ENCODE data around the gene SNAPC4.

SNAPC4 gene

DNA sequence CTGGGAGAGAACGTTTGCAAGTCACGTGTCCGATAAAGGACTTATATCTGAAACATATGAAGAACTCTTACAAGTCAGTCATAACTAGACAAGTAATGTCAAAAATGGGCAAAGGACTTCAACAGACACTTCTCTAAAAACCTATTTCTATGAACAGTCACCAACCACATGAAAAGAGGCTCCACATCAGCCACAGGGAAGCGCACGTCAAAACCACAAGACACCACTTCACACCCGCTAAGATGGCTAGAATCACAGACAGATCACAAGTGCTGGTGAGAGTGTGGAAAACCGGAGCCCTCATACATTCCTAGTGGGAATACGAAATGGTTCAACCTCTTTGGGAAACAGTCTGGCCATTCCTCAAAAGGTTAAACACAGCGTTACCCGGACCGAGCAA, 15.0 kb downstream of the SNAPC4 start:
- Histone ChIP-seq H3K4me1 (ENCODE audit: control insufficient read depth, insufficient read depth, low read length) (no peaks in the 10 kb centered on the region), H3K4me3 (ENCODE audit: low read depth, low read length) (no peak overlapping the region), H3K27me3 (ENCODE audit: control insufficient read depth, insufficient read depth, low read length) (no peaks in the 10 kb centered on the region), H3K36me3 (ENCODE audit: control insufficient read depth, insufficient read depth, low read length) (peaks cover 94% of the 10 kb centered on the region), H3K9me3 (ENCODE audit: control insufficient read depth, insufficient read depth, low read depth, low read length) (no peaks in the 10 kb centered on the region), H3K9ac (ENCODE audit: low read length) (no peak overlapping the region), H3K27ac (ENCODE audit: low read depth, low read length) (no peak overlapping the region)

DNA sequence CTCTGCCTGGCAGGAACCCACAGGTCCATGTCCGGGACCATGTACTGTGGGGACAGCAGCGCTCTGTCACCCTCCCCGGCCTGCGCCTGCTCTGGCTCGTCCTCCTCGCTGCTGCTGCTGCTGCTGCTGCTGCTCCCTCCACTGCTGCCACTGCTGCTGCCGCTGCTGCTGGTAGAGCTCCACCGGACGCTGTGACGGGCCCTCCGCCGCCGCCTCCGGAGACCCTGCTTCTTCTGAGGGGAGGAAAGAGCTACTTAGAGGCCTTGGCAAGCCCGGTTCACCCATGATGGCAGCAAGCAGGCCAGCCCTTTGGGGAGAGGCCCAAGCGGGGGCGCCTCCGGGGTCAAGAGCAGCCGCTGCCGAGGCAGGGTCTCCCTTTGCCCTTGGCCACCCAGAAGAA, 16.5 kb downstream of the SNAPC4 start:
- H3K9ac ChIP-seq (ENCODE audit: low read length): no peak overlapping the region
- H3K4me3 ChIP-seq (ENCODE audit: low read depth, low read length): no peak overlapping the region
- no peaks in the 10 kb centered on the region for H3K9me3 ChIP-seq (ENCODE audit: control insufficient read depth, insufficient read depth, low read depth, low read length)
- H3K36me3 ChIP-seq (ENCODE audit: control insufficient read depth, insufficient read depth, low read length): peaks cover 94% of the 10 kb centered on the region
- H3K4me1 ChIP-seq (ENCODE audit: control insufficient read depth, insufficient read depth, low read length): no peaks in the 10 kb centered on the region
- no peaks in the 10 kb centered on the region for H3K27me3 ChIP-seq (ENCODE audit: control insufficient read depth, insufficient read depth, low read length)
- no peak overlapping the region for H3K27ac ChIP-seq (ENCODE audit: low read depth, low read length)

DNA sequence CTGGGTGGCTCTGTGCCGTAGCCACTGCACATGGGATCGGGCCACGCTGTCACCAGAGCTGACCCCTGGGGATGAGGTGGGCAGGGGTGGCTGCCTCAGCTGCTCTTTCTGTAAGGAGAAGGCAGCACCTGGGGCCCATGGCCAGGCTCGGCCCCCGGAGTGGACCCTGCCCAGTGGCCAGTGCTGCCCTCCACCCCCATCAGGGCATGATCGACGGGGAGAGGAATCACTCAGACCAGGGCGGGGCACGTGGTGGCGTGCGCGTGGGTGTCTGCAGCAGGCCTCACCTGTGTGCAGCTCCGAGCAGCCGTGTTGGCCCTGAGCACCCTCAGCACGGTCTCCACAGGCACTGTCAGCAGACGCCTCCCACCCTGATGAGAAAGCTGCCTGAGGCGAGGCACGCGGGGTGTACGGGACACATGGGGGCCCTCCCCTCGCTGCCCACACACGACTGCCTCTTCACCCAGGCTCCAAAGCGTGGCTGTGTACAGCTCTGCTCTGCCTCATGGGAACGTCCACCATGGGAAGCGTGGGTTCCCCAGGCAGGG, 17.9 kb downstream of the SNAPC4 start:
- no peaks in the 10 kb centered on the region for H3K9me3 ChIP-seq (ENCODE audit: control insufficient read depth, insufficient read depth, low read depth, low read length)
- no peak overlapping the region for H3K4me3 ChIP-seq (ENCODE audit: low read depth, low read length)
- no peak overlapping the region for H3K27ac ChIP-seq (ENCODE audit: low read depth, low read length)
- H3K9ac ChIP-seq (ENCODE audit: low read length): no peak overlapping the region
- H3K27me3 ChIP-seq (ENCODE audit: control insufficient read depth, insufficient read depth, low read length): no peaks in the 10 kb centered on the region
- peaks cover 90% of the 10 kb centered on the region for H3K36me3 ChIP-seq (ENCODE audit: control insufficient read depth, insufficient read depth, low read length)
- no peaks in the 10 kb centered on the region for H3K4me1 ChIP-seq (ENCODE audit: control insufficient read depth, insufficient read depth, low read length)

DNA sequence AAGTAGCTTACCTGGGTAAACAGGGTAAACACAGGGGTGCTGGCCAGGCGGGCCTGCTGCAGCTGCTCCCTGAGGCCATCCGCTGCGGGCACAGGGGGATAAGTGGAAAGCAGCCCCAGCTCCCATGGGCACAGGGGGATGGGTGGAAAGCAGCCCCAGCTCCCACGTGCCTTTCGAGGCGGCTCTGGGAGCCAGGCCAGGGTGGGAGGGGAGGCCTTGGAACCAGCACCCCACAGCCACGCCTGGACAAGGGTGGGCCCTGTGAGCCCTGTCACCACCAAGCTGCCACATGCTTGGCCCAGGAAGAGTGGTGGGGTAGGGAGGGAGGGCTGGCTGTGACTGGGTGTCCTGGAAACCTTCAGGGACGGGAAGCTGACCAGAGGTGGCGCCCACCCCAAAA, 18.7 kb downstream of the SNAPC4 start:
- Histone ChIP-seq H3K9me3 (ENCODE audit: control insufficient read depth, insufficient read depth, low read depth, low read length) (no peaks in the 10 kb centered on the region), H3K9ac (ENCODE audit: low read length) (no peak overlapping the region), H3K27me3 (ENCODE audit: control insufficient read depth, insufficient read depth, low read length) (no peaks in the 10 kb centered on the region), H3K36me3 (ENCODE audit: control insufficient read depth, insufficient read depth, low read length) (peaks cover 91% of the 10 kb centered on the region), H3K4me1 (ENCODE audit: control insufficient read depth, insufficient read depth, low read length) (no peaks in the 10 kb centered on the region), H3K4me3 (ENCODE audit: low read depth, low read length) (no peak overlapping the region), H3K27ac (ENCODE audit: low read depth, low read length) (no peak overlapping the region)

DNA sequence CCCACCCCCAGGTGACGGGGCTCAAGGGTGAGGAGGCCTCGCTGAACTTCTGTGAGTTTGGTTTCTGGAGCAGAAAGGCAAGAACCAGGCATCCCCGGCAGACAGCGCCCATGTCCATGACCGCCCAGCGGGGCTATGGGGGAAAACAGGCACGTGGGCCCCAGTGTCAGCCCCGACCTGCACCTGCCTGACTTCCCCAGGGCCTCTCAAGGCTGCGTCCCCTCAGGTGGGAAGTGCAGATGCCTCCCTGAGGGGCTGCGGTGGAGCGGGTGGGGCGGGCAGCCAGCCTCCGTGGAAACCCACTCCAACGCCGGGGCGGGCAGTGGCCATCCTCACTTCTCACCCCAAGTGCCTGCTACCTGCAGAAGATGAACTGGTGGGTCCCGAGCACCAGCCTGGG, 19.6 kb downstream of the SNAPC4 start:
- Histone ChIP-seq H3K4me3 (ENCODE audit: low read depth, low read length) (no peak overlapping the region), H3K9ac (ENCODE audit: low read length) (no peak overlapping the region), H3K36me3 (ENCODE audit: control insufficient read depth, insufficient read depth, low read length) (peaks cover 93% of the 10 kb centered on the region), H3K27ac (ENCODE audit: low read depth, low read length) (no peak overlapping the region), H3K27me3 (ENCODE audit: control insufficient read depth, insufficient read depth, low read length) (no peaks in the 10 kb centered on the region), H3K4me1 (ENCODE audit: control insufficient read depth, insufficient read depth, low read length) (no peaks in the 10 kb centered on the region), H3K9me3 (ENCODE audit: control insufficient read depth, insufficient read depth, low read depth, low read length) (no peaks in the 10 kb centered on the region)

DNA sequence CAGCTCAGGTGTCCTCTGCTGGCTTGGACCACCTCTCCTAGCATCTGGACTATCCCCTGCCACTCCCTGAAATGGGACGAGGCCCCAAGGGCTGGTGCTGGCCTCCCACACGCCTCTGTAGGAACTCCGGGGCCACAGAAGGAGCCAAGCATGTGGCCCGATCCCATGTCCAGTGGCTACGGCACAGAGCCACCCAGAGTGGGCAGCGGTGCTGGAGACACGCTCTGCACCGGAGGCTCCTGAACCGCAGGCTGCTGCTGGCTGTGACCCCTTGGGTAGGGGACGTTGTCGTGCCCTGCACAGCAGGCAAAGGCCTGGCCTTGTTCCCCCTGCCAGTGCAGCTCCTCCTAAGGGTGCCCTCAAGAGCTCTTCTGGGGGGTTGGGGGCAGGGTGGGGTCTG, 20.1 kb downstream of the SNAPC4 start:
- peaks cover 93% of the 10 kb centered on the region for H3K36me3 ChIP-seq (ENCODE audit: control insufficient read depth, insufficient read depth, low read length)
- H3K27me3 ChIP-seq (ENCODE audit: control insufficient read depth, insufficient read depth, low read length): no peaks in the 10 kb centered on the region
- H3K4me1 ChIP-seq (ENCODE audit: control insufficient read depth, insufficient read depth, low read length): no peaks in the 10 kb centered on the region

DNA sequence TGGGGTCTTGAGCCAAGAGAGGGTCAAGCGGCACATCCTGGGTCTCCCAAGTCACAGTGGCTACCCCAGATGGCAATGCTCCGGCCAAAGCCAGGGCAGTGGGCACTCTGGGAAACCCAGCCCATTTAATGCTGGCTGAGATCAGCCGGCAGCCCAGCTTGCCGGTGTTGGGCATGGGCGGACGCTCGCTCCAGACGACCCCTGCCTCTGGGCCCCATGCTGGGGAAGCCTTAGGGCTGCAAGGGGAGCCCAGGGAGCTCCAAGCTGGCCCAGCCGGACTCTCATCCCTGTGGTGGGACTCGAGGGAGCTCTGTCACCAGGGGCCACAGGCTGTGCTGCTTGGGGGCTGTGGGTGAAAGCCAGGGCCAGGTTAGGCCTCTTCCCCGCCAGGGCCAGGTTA, 20.6 kb downstream of the SNAPC4 start:
- Histone ChIP-seq H3K9ac (ENCODE audit: low read length) (no peak overlapping the region), H3K9me3 (ENCODE audit: control insufficient read depth, insufficient read depth, low read depth, low read length) (no peaks in the 10 kb centered on the region), H3K4me1 (ENCODE audit: control insufficient read depth, insufficient read depth, low read length) (no peaks in the 10 kb centered on the region), H3K27me3 (ENCODE audit: control insufficient read depth, insufficient read depth, low read length) (no peaks in the 10 kb centered on the region), H3K27ac (ENCODE audit: low read depth, low read length) (no peak overlapping the region), H3K4me3 (ENCODE audit: low read depth, low read length) (no peak overlapping the region), H3K36me3 (ENCODE audit: control insufficient read depth, insufficient read depth, low read length) (peaks cover 93% of the 10 kb centered on the region)

More for the DNA sequence above, 20.1 kb downstream of the SNAPC4 start:
- H3K4me3 ChIP-seq (ENCODE audit: low read depth, low read length): no peak overlapping the region
- H3K9me3 ChIP-seq (ENCODE audit: control insufficient read depth, insufficient read depth, low read depth, low read length): no peaks in the 10 kb centered on the region
- H3K27ac ChIP-seq (ENCODE audit: low read depth, low read length): no peak overlapping the region
- no peak overlapping the region for H3K9ac ChIP-seq (ENCODE audit: low read length)

DNA sequence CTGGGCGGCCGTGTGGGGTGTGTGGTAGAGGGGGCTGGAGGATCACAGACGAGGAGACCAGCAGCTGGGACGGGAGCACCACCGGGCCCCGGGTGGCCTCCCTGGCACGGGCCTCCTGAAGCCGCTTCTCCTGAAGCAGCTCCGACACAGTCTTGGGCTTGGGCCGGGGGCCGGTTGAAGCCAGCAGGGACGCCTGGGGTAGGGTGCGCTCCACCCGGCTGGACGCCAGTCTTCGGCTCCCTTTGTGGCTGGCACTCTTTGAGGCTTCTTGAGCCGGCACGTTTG, 21.0 kb downstream of the SNAPC4 start:
- H3K27me3 ChIP-seq (ENCODE audit: control insufficient read depth, insufficient read depth, low read length): no peaks in the 10 kb centered on the region
- H3K36me3 ChIP-seq (ENCODE audit: control insufficient read depth, insufficient read depth, low read length): peaks cover 88% of the 10 kb centered on the region

DNA sequence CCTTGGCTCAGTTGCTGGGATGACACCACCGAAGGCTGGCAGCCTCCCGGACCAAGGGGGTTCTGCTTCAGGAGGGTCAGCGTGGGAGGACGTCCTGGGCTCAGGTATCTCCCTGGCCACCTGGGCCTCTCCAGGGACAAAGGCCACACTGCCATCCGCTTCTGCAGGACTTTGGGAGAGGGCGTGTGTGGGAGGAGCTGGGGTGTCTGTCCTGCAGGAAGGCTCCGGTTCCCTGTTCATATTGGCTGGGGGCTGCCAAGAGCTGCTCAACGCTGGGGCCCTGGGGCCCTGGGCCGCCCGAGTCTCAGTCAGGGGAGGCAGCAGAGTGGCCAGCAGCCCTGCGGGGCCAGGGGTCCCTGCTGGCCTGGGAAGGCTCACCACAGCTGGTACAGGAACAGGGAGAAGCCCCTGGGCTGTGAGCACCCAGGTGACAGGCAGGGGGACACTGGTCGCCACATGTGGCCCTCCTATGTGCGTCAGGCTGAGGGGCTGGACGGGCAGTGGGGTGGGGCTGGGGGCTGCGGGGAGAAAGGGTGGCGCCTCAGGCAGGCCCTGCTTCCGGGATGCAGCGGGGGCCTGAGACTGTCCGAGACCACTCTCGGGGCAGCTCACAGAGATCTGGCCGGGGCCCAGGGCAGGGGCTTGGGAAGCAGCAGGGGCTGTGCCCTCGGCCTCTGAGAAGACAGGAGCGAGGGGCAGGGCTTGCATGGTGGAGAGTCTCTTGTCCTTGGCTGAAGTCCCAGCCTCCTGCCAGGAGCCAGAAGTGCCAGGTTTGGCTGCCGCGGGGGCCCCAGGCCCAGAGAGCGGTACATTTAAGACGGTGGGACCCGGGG, 21.6 kb downstream of the SNAPC4 start:
- no peaks in the 10 kb centered on the region for H3K9me3 ChIP-seq (ENCODE audit: control insufficient read depth, insufficient read depth, low read depth, low read length)
- H3K4me3 ChIP-seq (ENCODE audit: low read depth, low read length): no peak overlapping the region
- H3K27me3 ChIP-seq (ENCODE audit: control insufficient read depth, insufficient read depth, low read length): no peaks in the 10 kb centered on the region
- peaks cover 83% of the 10 kb centered on the region for H3K36me3 ChIP-seq (ENCODE audit: control insufficient read depth, insufficient read depth, low read length)
- no peak overlapping the region for H3K9ac ChIP-seq (ENCODE audit: low read length)
- H3K27ac ChIP-seq (ENCODE audit: low read depth, low read length): no peak overlapping the region
- H3K4me1 ChIP-seq (ENCODE audit: control insufficient read depth, insufficient read depth, low read length): no peaks in the 10 kb centered on the region

More for the DNA sequence above, 21.0 kb downstream of the SNAPC4 start:
- H3K4me3 ChIP-seq (ENCODE audit: low read depth, low read length): no peak overlapping the region
- H3K4me1 ChIP-seq (ENCODE audit: control insufficient read depth, insufficient read depth, low read length): no peaks in the 10 kb centered on the region
- H3K9ac ChIP-seq (ENCODE audit: low read length): no peak overlapping the region
- H3K27ac ChIP-seq (ENCODE audit: low read depth, low read length): no peak overlapping the region
- no peaks in the 10 kb centered on the region for H3K9me3 ChIP-seq (ENCODE audit: control insufficient read depth, insufficient read depth, low read depth, low read length)

DNA sequence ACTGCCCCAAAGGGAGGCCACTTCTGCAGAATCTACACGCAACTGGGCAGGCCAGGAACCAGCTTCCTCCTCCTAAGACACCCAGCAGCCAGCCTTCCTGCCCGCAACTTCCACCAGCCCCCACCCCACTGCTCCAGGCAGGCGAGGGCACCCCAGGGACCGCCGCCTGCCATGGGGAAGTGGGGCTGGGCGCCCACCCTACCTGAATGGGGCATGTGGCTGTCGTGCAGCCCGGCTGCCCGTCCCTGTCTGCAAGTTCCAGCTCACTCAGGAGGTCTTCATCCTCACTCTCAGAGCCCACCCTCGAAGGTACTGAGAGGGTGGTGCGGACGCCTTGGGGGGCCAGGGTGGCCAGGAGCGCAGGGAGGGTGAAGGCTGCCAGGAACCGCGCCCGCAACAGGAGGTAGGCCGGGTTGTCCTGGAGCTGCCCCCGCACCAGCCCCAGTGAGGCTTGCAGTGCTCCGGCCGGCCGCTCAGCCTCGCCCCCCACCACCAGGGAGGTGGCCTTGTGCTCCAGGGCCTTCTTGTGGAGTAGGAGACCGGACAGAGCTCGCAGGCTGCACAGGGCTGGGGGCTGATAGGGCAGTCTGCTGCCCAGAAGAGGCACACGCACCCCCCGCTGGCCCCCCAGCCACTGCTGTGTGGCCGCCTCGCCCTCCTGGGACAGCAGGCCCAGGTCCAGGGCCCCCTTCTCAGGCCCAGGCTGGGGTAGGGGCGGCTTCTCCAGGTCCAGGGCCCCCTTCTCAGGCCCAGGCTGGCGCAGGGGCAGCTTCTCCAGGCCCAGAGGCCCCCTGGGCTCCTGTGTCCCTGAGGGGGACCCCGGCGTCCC, 22.4 kb downstream of the SNAPC4 start:
- no peaks in the 10 kb centered on the region for H3K9me3 ChIP-seq (ENCODE audit: control insufficient read depth, insufficient read depth, low read depth, low read length)
- no peak overlapping the region for H3K9ac ChIP-seq (ENCODE audit: low read length)
- H3K4me3 ChIP-seq (ENCODE audit: low read depth, low read length): no peak overlapping the region
- no peaks in the 10 kb centered on the region for H3K27me3 ChIP-seq (ENCODE audit: control insufficient read depth, insufficient read depth, low read length)
- no peak overlapping the region for H3K27ac ChIP-seq (ENCODE audit: low read depth, low read length)
- no peaks in the 10 kb centered on the region; the same call in 1 of the 2 replicates for H3K4me1 ChIP-seq (ENCODE audit: control insufficient read depth, insufficient read depth, low read length)
- peaks cover 74% of the 10 kb centered on the region for H3K36me3 ChIP-seq (ENCODE audit: control insufficient read depth, insufficient read depth, low read length)

DNA sequence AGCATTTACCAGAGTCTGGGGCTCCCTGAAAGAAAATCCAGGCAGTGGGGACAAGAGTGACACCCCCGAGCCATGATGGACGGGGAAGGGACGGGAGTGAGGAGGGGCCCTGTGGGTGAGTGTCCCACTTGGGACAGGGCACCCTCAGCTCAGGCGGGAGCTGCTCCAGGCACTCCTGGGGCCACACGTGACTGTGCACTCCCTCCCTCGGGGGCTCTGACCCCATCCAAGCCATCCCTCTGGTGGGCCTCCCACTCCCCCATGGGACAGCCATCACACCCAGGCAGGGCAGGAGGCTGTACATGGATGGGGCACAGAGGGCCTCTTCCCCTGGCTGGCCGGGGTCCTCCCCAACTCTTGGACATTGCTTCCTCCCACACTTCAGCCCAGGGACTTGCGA, 23.5 kb downstream of the SNAPC4 start:
- H3K4me1 ChIP-seq (ENCODE audit: control insufficient read depth, insufficient read depth, low read length): no peaks in the 10 kb centered on the region; the same call in 1 of the 2 replicates
- H3K27me3 ChIP-seq (ENCODE audit: control insufficient read depth, insufficient read depth, low read length): no peaks in the 10 kb centered on the region
- H3K36me3 ChIP-seq (ENCODE audit: control insufficient read depth, insufficient read depth, low read length): peaks cover 63% of the 10 kb centered on the region
- no peak overlapping the region for H3K9ac ChIP-seq (ENCODE audit: low read length)
- no peaks in the 10 kb centered on the region for H3K9me3 ChIP-seq (ENCODE audit: control insufficient read depth, insufficient read depth, low read depth, low read length)
- no peak overlapping the region for H3K4me3 ChIP-seq (ENCODE audit: low read depth, low read length)
- H3K27ac ChIP-seq (ENCODE audit: low read depth, low read length): no peak overlapping the region

Measured in HUES6 (cell line).